Hepatocyte (in vitro differentiated cells): Measurements from ENCODE around the gene PCCA. TPM values are rescaled to one million over a fixed set of nuclear protein-coding genes. Genes with fewer than 3 reads are reported as not detected.

Source experiments
- DNase-seq: peaks from one replicate; pipeline ENCODE4 v3.0.0-alpha.2; 2016; ENCODE audit warnings: low spot score
- H2AFZ ChIP-seq: fragments of 200-600 bp; sonication (generic); 2 replicates; pipeline ENCODE4 v1.6.0; 2016; ENCODE audit warnings: antibody characterized with exemption, mild to moderate bottlenecking
- H3K27ac ChIP-seq: fragments of 200-600 bp; sonication (generic); 2 replicates; pipeline ENCODE4 v1.5.1; 2016; ENCODE audit warnings: mild to moderate bottlenecking
- H3K27me3 ChIP-seq: fragments of 200-600 bp; sonication (generic); 2 replicates; pipeline ENCODE4 v1.6.1; 2016
- H3K36me3 ChIP-seq: fragments of 200-600 bp; sonication (generic); replicated peaks from 2 replicates; pipeline ENCODE4 v1.5.1; 2016; ENCODE audit warnings: low read depth; ENCODE audit not compliant: insufficient read depth
- H3K4me1 ChIP-seq: fragments of 200-600 bp; sonication (generic); 2 replicates; pipeline ENCODE4 v1.5.1; 2016; ENCODE audit warnings: mild to moderate bottlenecking, moderate library complexity; ENCODE audit not compliant: insufficient read depth
- H3K4me2 ChIP-seq: fragments of 200-600 bp; sonication (generic); 2 replicates; pipeline ENCODE4 v1.6.0; 2016
- H3K4me3 ChIP-seq: fragments of 200-600 bp; sonication (generic); 2 replicates; pipeline ENCODE4 v1.5.1; 2016; ENCODE audit warnings: mild to moderate bottlenecking
- H3K79me2 ChIP-seq: fragments of 200-600 bp; sonication (generic); 2 replicates; pipeline ENCODE4 v1.6.0; 2017; ENCODE audit warnings: mild to moderate bottlenecking
- H3K9me2 ChIP-seq: fragments of 200-600 bp; sonication (generic); replicated peaks from 2 replicates; pipeline ENCODE4 v1.6.0; 2017; ENCODE audit warnings: mild to moderate bottlenecking; ENCODE audit not compliant: insufficient read depth
- H3K9me3 ChIP-seq: fragments of 200-600 bp; sonication (generic); 2 replicates; pipeline ENCODE4 v1.5.1; 2016; ENCODE audit warnings: low read depth, mild to moderate bottlenecking
- H4K20me1 ChIP-seq: fragments of 200-600 bp; sonication (generic); 2 replicates; pipeline ENCODE4 v1.6.0; 2016; ENCODE audit warnings: mild to moderate bottlenecking; ENCODE audit not compliant: insufficient read depth, poor library complexity, severe bottlenecking
- CTCF ChIP-seq: fragments of 200-600 bp; sonication (generic); IDR thresholded peaks from 2 replicates; pipeline ENCODE4 v1.5.1; 2016; ENCODE audit warnings: antibody characterized with exemption, mild to moderate bottlenecking; ENCODE audit not compliant: poor library complexity
- EZH2 ChIP-seq: fragments of 200-600 bp; sonication (generic); IDR thresholded peaks from 2 replicates; pipeline ENCODE4 v1.6.1; 2016; ENCODE audit warnings: antibody characterized with exemption, mild to moderate bottlenecking, borderline replicate concordance
- EZH2phosphoT487 ChIP-seq: fragments of 200-600 bp; sonication (generic); IDR thresholded peaks from one replicate; pipeline ENCODE4 v1.6.1; 2018; ENCODE audit warnings: antibody characterized with exemption, mild to moderate bottlenecking, low read depth, moderate library complexity; ENCODE audit not compliant: unreplicated experiment, severe bottlenecking
- WGBS: methylation state at CpG from one replicate; pipeline ENCODE4 v1.1.6; 2016; ENCODE audit warnings: low lambda C conversion rate; ENCODE audit errors: missing lambda C conversion rate; 5-methylcytosine and 5-hydroxymethylcytosine counted together
- polyA plus RNA-seq: library from polyadenylated mRNA; unstranded; fragments of >200 nt; fragmentation: Nextera tagmentation; extraction: Ambion mirVana; gene quantifications from 2 replicates; pipeline ENCODE4 v1.2.1, GENCODE V29; 2016
- total RNA-seq: library from RNA; depleted of rRNA; stranded (reverse); fragments of >200 nt; gene quantifications from 2 replicates; pipeline ENCODE4 v1.2.3, GENCODE V29; 2014

PCCA gene
- total and polyA plus RNA-seq, 2 experiments from 2014 or later, result 23.6 to 28.2 TPM

GRCh38 chr13:100063333-100063732, 25.6 kb upstream of the PCCA start:
- no peaks in the 10 kb centered on the region for H3K9me3 ChIP-seq
- no peak overlapping the region for H3K4me3 ChIP-seq
- H3K27me3 ChIP-seq, result no peaks in the 10 kb centered on the region
- no peak for DNase-seq
- no peak overlapping the region for H3K4me2 ChIP-seq
- H2AFZ ChIP-seq, result no peak overlapping the region
- no peak overlapping the region for H3K27ac ChIP-seq
- H3K79me2 ChIP-seq, result no peaks in the 10 kb centered on the region
- WGBS, result 82% methylated on average over 6 of the region's 6 CpGs
- TF ChIP-seq EZH2 (no peak), CTCF (no peak), EZH2phosphoT487 (no peak)
- H3K9me2 ChIP-seq, result no peaks in the 10 kb centered on the region
- H4K20me1 ChIP-seq, result no peaks in the 10 kb centered on the region
- H3K4me1 ChIP-seq, result no peaks in the 10 kb centered on the region
- H3K36me3 ChIP-seq, result no peaks in the 10 kb centered on the region

GRCh38 chr13:100063906-100064305, 25.0 kb upstream of the PCCA start:
- H2AFZ ChIP-seq, result no peak overlapping the region

GRCh38 chr13:100068133-100068931, 20.6 kb upstream of the PCCA start:
- no peaks in the 10 kb centered on the region for H3K9me3 ChIP-seq
- no peaks in the 10 kb centered on the region for H3K4me1 ChIP-seq
- H3K79me2 ChIP-seq, result no peaks in the 10 kb centered on the region
- H3K36me3 ChIP-seq, result no peaks in the 10 kb centered on the region
- H3K27ac ChIP-seq, result no peak overlapping the region
- H3K9me2 ChIP-seq, result no peaks in the 10 kb centered on the region
- H3K4me2 ChIP-seq, result no peak overlapping the region
- TF ChIP-seq EZH2phosphoT487, result no peak
- no peak for TF ChIP-seq CTCF
- TF ChIP-seq EZH2, result no peak
- no peak overlapping the region for H2AFZ ChIP-seq
- H3K4me3 ChIP-seq, result no peak overlapping the region
- 74% methylated on average over 3 of the region's 3 CpGs for WGBS
- no peaks in the 10 kb centered on the region for H3K27me3 ChIP-seq
- no peaks in the 10 kb centered on the region for H4K20me1 ChIP-seq
- no peak for DNase-seq

More at GRCh38 chr13:100063906-100064305, 25.0 kb upstream of the PCCA start:
- no peak for DNase-seq
- 77% methylated on average over 5 of the region's 5 CpGs for WGBS
- no peaks in the 10 kb centered on the region for H3K9me3 ChIP-seq
- H3K9me2 ChIP-seq, result no peaks in the 10 kb centered on the region
- no peaks in the 10 kb centered on the region for H3K36me3 ChIP-seq
- no peaks in the 10 kb centered on the region for H3K27me3 ChIP-seq
- no peaks in the 10 kb centered on the region for H4K20me1 ChIP-seq
- H3K79me2 ChIP-seq, result no peaks in the 10 kb centered on the region
- no peak overlapping the region for H3K4me2 ChIP-seq
- no peak overlapping the region for H3K27ac ChIP-seq
- H3K4me1 ChIP-seq, result no peaks in the 10 kb centered on the region
- TF ChIP-seq EZH2, result no peak
- TF ChIP-seq CTCF, result no peak
- H3K4me3 ChIP-seq, result no peak overlapping the region
